Epithelial cell of esophagus (primary cell): ENCODE results near the gene SPRED2.

ENCODE experiments used
- DNase-seq: peaks from one replicate; pipeline ENCODE4 v3.0.0; 2010; ENCODE audit warnings: low read depth
- H3K4me3 ChIP-seq: 2 replicates; pipeline ENCODE4 v1.5.1; 2011; ENCODE audit warnings: mild to moderate bottlenecking, low read length, control low read depth
- TF ChIP-seq, protein P1 (sequence below): IDR thresholded peaks from 2 replicates; pipeline ENCODE4 v1.5.1; 2011; ENCODE audit warnings: low read depth, mild to moderate bottlenecking, low read length, control low read depth, inconsistent platforms; ENCODE audit not compliant: insufficient read depth; ENCODE audit errors: missing control alignments

The SPRED2 gene

DNA sequence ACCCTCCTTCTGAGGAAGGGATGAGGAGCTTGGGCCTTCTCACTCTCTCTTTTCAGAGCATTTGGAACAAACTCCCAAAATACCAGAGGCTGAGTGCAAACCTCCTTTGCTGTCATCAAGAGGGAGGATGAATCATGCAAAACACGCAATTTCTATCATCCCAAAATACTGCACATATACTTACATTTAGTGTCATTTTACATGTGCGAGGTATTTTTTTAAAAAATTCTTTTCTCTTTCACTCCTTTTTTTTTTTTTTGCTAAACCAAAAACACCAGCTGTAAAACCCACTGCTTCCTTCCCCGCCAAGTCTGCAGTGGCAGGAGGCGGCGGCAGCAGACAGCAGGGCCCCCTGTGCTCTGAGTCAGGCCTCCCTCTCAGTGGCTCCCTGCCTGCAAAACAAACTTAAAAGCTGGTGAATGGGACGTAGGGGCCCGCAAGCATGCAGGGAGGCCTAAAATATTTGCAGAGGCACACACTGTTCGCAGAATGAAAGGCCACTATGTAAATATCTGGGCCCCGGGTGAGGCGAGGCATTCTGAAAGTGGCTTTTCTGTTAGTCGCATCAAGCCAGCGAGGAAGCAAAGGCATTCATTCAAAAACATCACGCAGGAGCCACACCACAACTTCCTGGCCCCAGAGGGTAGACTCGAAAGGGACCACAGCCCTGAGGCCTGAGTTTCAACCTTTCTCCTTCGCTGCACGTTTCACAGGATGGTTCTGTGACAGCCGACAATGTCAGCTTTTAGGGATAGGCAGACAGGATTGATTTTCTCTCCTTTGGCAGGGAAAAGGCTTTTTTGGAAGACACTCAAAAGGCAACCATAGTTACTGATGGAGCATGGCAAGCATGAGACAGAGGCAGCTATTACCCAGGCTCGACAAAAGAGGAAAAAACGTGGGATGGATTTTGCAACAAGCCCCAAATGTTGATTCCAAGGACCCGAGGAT lies 131.4 kb downstream of the SPRED2 start:
- TF ChIP-seq, protein P1, sequence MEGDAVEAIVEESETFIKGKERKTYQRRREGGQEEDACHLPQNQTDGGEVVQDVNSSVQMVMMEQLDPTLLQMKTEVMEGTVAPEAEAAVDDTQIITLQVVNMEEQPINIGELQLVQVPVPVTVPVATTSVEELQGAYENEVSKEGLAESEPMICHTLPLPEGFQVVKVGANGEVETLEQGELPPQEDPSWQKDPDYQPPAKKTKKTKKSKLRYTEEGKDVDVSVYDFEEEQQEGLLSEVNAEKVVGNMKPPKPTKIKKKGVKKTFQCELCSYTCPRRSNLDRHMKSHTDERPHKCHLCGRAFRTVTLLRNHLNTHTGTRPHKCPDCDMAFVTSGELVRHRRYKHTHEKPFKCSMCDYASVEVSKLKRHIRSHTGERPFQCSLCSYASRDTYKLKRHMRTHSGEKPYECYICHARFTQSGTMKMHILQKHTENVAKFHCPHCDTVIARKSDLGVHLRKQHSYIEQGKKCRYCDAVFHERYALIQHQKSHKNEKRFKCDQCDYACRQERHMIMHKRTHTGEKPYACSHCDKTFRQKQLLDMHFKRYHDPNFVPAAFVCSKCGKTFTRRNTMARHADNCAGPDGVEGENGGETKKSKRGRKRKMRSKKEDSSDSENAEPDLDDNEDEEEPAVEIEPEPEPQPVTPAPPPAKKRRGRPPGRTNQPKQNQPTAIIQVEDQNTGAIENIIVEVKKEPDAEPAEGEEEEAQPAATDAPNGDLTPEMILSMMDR = no peak
- H3K4me3 ChIP-seq = no peak overlapping the region

DNA sequence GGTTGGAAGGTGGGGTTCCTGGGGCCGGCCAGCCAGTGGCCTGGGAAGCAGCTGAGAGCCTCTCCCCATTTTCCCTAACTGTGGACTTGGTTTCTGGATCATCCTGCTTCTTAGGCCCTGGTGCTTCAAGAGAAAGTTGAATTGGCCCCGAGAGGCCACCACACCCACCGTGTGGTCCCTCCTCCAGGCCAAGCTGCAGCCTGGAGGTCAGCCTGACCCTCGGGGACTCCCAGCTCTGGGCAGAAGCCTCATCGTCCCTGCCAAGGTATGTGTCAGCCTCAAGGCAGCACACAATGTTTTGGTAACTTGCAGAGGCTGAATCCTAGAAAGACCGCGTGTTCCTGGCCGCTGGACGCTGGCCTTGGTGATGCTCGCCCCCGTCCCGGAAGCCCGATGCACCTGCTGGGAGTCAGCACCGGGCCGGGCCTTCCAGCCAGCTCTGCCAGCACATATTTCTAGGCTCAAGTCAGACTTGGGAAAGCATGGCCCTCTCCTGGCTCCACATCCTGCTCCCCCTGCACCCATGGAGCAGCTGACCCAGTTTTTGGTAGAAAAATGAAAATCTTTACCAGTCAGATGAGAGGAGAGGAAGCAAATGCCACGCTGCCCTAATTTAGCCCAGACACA lies 132.2 kb downstream of the SPRED2 start:
- H3K4me3 ChIP-seq = no peak overlapping the region
- TF ChIP-seq, protein P1 = no peak
- no peak for DNase-seq

More for the DNA sequence above, 131.4 kb downstream of the SPRED2 start:
- peak; percentile 39 for DNase-seq

DNA sequence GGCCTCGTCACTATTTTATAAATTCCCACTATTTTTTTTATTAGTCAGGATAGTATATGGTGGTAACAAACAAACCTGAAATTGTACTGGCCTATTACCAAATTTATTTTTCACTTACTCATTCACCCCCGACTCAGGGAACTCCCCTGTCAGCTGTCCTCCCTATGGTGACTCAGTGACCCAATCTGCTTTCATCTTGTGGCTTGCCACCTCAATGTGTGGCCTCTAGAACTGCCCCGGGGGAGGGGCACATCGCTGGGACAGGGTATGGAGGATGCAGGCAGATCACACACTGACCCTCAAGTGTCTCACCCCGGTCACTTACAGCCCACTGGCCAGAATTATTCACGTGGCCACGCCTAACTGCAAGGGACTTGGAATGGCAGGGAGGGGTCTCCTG lies 133.2 kb downstream of the SPRED2 start:
- DNase-seq = peak; percentile 30
- TF ChIP-seq, protein P1 = no peak
- no peak overlapping the region for H3K4me3 ChIP-seq

DNA sequence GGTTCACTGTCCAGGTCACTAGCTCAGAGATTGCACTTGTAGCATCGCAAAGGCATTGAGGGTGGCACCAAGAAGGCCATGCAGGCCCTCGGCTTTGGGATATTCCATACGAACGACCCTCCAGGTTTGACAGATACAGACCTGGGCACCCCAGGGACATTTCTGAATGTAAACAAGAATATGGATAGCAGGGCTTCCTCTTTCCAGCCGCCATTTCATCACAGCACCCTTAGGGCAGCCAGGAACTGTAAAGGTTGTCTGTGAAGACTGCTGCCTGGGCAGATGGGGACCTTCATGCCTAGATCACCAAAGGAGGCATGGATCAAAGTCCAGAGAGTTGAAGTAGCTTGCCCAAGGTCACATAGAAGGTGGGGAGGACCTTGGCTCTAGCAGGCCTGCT lies 134.3 kb downstream of the SPRED2 start:
- TF ChIP-seq, protein P1 = no peak
- H3K4me3 ChIP-seq = no peak overlapping the region
- no peak for DNase-seq

DNA sequence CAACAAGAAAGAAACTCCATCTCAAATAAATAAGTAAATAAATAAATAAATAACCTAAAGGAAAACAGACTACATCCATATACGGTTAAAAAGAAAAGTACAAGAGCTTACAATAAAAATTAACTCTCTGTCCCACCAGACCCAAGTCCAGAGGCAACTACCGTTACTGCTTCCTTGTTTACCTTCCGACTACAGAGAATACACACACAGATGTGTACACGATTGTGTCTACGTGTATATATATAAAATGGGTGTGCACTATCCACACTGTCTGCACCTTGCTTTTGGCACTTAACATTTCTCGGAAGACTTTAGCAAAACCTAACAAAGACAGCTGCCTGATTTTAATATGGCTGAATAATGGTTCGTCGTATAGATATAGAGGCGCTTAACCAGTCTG lies 134.9 kb downstream of the SPRED2 start:
- no peak overlapping the region for H3K4me3 ChIP-seq
- DNase-seq = no peak
- TF ChIP-seq, protein P1 = no peak

DNA sequence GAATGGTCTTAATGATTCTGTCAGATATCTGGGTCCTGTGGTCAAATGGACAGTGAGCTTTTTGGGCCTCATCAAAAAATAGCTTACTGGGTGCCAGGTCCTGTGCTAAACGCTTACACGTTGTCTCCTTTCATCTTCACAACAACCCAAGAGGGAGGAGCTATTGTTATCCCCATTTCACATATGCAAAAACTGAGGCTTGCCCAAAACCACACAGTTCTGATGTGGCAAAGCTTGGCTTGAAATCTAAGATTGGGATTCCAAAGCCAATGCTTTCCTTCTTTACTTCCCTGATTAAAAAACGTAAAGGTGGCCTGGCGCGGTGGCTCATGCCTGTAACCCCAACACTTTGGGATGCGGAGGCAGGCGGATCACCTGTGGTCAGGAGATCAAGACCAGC lies 135.4 kb downstream of the SPRED2 start:
- no peak overlapping the region for H3K4me3 ChIP-seq
- no peak for DNase-seq
- TF ChIP-seq, protein P1 = no peak
